Panc1 (cell line): Measurements from ENCODE around the gene SHOC1.

Experiments used
- CTCF ChIP-seq: fragments of 450-650 bp; IDR thresholded peaks from 2 replicates; pipeline ENCODE4 v1.5.1; 2017; ENCODE audit warnings: mild to moderate bottlenecking
- POLR2AphosphoS5 ChIP-seq: IDR thresholded peaks from 2 replicates; pipeline ENCODE4 v1.6.1; 2012; ENCODE audit warnings: mild to moderate bottlenecking, low read depth, low read length, moderate library complexity
- REST ChIP-seq, 2 experiments: IDR thresholded peaks; 2 replicates each; pipeline ENCODE4 v1.6.1; 2011 to 2012; ENCODE audit warnings: low read depth in 2 of 2, control low read depth in 1 of 2, low read length in 1 of 2, mild to moderate bottlenecking in 1 of 2, moderate library complexity in 1 of 2; ENCODE audit not compliant: insufficient read depth in 1 of 2
- TCF7L2 ChIP-seq: IDR thresholded peaks from 2 replicates; pipeline ENCODE4 v1.6.1; 2011; ENCODE audit warnings: mild to moderate bottlenecking, low read depth, low read length, inconsistent platforms

DNA sequence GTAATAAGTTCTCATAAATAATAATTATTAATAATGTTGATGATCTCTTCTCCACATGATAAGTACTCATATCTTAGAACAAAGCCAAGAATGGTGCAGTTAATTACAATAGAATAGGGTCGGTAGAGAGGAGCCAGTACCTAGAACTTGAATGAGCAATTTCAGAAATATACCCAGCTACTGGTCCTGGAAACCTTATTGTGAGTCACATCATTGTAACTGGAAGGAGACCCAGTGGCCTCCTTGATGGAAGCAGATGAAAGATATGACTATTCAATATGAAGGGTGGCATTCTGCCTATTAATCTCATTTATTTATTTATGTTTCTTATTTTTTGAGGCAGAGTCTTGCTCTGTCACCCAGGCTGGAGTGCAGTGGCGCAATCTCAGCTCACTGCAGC is 37.7 kb upstream of the SHOC1 start:
- TF ChIP-seq CTCF (no peak), POLR2AphosphoS5 (no peak), REST (IDR thresholded peaks at IDR 0.05; ENCODE audit: insufficient read depth in 1 of 2, low read depth in 2 of 2, low read length in 1 of 2) (no peak), TCF7L2 (no peak)
